Stimulated activated CD4-positive, alpha-beta T cell treated with anti-CD3 and anti-CD28 coated beads, Interleukin-4, amount 100 ng/mL, for 24 hours (primary cell): ENCODE data around the gene LPP.

ENCODE experiments used
- DNase-seq: peaks from one replicate; pipeline ENCODE4 v3.0.0-alpha.2; 2020

The LPP gene

GRCh38 chr3:188489639-188490405 lies 335.9 kb downstream of the LPP start:
- no peak for DNase-seq

- no peak for DNase-seq
Measured at GRCh38 chr3:188490416-188490815, 336.5 kb downstream of the LPP start.

DNA sequence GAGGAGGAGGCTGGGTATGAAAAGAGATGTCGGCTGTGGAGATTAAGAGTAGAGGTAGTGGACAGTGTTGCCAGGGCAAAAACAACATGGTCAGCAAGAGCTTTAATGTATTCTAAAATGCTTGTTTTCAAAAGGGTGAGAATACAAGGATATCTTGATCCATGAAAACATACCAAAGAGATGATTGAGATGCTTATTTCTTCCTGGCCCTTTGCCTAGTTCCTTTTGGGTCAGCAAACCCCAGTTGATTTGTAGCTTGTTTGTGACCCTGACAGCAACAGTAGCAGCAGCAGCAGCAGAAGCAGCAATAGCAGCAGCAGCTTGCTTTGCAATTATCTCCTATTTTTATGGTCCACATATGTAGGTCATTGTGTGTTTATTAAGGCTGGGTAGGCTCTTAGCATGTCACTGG lies 337.3 kb downstream of the LPP start:
- DNase-seq = no peak

GRCh38 chr3:188496390-188496789 lies 342.4 kb downstream of the LPP start:
- DNase-seq = no peak

GRCh38 chr3:188497021-188497420 lies 343.1 kb downstream of the LPP start:
- no peak for DNase-seq

DNA sequence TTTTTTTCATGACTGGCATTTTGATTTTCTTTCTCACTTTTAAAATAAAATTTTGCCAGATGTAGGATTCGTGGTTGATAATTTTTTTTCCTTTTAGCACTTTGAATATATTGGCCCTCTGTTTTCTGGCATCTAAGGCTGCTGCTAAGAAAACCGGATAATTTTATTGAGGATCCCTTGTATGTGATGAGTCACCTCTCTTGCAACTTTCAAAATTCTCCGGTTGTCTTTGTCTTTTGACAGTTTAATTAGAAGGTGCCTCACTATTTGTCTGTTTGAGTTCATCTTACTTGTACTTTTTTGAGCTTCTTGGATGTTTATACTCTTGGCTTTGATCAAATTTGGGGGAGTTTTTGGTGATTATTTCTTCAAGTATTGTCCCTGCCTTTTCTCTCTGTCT lies 349.7 kb downstream of the LPP start:
- DNase-seq = no peak

- no peak for DNase-seq
Measured at GRCh38 chr3:188505151-188505550, 351.2 kb downstream of the LPP start.

DNA sequence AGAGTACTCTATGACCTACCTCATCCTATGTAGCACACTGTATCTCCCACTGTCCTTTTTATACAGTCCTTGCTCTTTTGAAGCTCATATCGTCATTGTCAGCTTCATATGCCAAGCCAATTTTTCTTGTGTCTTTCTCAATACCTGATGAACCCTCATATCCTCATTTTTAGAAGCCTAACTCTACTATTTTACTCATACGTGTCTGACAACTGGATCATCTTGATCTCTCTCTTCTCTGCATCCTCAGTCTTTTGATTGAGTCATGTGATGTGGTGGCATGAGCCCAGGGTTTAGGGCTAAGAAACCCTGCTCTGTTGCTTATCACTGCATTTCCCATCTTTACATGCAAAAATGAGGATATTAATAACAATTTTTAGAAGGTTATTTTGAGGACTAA lies 352.0 kb downstream of the LPP start:
- no peak for DNase-seq

DNA sequence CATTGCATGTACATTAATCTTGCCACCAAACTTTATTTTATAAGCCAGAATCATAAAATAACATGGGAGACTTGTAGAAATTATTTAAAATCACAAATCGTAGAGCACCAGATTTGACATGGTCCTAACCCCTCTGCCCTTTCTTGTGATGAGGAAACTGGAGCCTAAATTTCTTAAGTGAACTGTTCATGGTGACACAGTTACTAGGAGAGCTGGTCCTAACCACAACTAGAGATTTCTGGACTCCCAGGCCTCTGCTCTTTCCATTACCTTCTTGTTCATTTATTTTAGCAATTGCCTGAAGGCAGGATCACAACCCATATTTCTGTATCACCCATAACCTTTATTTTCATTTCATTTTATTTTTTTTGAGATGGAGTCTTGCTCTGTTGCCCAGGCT lies 352.5 kb downstream of the LPP start:
- DNase-seq = no peak

DNA sequence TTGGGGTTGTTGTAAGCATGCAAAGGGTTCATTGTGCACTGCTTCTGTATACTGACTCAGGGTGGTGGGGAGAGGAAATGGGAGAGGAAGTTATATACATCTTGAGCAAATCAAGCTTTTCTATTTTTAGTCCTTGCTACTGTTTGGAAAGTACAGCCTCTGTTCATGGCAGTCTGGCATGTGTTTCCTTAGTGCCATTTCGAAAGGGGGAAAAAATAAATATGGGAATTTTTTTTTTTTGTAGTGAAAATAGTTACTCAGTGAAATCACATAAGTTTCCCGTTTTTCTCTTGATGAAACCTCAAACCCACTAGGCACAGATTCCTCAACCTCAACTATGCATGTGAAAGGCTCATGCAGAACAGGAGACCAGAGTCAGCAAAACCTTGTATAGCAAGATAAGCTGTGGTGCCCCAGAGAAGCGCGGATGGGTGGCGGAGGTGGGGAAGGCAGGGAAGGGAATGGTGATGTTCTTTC lies 353.3 kb downstream of the LPP start:
- no peak for DNase-seq

GRCh38 chr3:188508454-188508853 lies 354.5 kb downstream of the LPP start:
- DNase-seq = no peak

GRCh38 chr3:188509316-188509715 lies 355.4 kb downstream of the LPP start:
- no peak for DNase-seq

DNA sequence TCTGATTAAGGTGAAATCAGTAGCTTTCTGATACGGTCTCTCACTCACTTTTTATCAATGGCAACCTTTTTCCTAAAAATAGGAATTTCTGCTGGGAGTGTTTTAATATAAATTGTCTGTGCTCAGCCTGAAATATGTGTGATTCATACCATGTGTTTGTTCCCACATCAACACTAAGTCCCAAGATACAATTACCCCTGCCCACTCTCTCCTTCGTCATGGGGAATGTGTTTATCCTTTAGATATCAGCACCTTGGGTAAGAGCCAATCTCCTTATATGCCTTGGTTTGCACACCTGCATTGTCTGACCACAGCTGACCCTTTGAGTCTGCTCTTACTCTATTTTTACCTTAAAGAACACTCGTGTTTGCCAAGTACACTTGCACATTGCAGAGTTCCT lies 356.4 kb downstream of the LPP start:
- no peak for DNase-seq

DNA sequence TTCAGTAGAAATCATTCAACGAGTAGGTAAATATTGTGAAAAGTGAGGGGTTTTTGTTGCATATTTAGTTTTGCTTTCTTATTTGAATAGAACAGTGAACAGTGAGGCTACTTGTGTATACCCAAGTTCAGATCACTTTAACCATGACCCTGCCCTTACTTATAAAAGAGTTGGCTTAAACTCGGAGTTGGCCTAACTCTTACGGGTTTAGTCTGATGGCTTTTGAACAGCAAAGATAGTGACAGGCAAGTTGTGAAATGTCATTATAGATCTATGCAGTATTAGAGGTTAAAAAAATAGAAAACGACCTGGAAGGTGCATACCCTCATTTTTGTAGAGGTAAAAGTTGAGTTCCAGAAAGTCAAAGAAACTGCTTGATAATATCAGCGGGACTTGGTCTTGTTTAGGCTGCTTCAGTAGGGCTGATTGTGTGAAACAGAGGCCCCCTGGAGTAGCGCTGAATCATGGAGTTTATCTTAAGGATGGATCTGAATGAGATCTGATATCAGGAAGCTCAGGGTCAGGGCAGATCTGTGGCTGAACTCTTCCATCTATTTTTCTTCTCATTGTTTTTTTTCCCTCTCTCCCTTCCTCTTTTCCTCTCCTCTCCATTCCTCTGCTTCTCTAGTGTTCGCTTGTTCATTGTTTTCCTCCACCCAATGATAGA lies 359.8 kb downstream of the LPP start:
- no peak for DNase-seq

GRCh38 chr3:188516515-188516914 lies 362.6 kb downstream of the LPP start:
- DNase-seq = peak; percentile 7

- DNase-seq = no peak
Measured at GRCh38 chr3:188518416-188518815, 364.5 kb downstream of the LPP start.

- DNase-seq = no peak
Measured at GRCh38 chr3:188518835-188519452, 365.0 kb downstream of the LPP start.

- DNase-seq = no peak
Measured at GRCh38 chr3:188520466-188520865, 366.5 kb downstream of the LPP start.

DNA sequence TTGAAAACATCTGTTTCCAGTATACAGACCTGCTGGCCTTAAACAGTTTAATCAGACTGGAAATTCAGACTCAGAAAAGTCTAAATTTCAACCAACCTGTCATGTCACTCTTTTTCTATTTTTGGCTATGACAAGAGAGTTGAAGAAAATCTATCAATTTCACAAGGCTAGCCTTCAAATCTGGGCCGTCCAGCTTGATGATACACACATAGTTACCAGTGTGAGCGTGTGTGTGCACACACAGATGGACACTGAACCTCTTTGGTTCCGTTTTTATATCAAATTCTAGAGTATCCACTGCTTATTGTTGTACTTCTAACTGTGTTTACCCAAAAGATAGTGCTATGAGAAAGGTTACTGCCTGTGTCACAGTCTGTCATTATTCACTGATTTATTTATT lies 368.2 kb downstream of the LPP start:
- no peak for DNase-seq

DNA sequence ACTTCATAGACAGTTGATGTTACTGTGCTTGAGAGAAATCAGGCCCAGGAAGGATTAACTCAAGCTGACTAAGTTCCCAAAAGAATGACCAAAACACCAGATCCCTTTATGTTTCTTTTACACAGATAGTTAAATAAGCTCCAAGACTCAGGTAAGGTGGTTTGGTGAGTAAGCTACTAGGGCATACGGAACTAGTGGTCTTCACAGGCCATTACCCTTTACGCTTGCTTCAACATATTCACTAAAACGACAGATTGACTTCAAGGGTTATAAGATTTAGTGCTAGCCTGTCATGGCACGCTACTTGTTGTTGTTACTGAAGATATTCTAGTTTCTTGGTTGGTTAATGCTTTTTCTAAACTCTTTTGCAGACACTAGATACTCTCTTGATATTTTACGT lies 369.3 kb downstream of the LPP start:
- no peak for DNase-seq

- DNase-seq = no peak
Measured at GRCh38 chr3:188524052-188524451, 370.1 kb downstream of the LPP start.

DNA sequence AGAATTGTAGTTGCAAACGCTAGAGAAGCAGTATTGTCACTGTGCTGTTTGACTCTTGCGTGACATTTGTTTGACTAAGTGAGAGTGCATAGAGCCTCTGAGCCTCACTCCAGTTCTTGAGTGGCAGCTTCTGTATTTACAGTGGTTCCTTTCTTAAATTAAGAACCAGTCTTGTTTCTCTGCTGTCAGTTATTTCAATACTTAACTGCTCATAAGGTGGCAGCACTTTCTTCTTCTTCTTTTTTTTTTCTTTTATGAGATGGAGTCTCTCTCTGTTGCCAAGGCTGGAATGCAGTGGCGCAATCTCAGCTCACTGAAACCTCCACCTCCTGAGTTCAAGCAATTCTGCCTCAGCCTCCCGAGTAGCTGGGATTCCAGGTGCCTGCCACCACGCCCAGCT lies 372.1 kb downstream of the LPP start:
- DNase-seq = no peak

DNA sequence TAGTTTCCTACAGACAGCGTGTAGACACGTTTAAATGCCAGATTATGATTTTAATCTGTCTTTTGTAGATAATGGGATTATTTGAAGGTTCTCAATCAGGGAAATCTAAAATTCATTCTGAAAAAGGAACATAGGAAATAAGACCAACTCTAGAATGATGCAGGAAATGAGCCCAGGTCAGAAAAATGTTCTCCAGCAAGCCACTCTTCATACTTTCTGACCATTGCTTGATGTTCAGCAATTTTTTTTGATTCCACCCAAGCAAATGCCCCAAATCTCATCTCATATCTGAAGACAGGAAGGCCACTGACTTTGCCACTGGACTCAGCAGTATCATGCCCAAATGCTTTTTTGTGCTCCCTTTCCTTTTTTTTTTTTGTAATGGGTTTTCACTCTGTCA lies 373.4 kb downstream of the LPP start:
- DNase-seq = no peak

- no peak for DNase-seq
Measured at GRCh38 chr3:188528396-188528795, 374.4 kb downstream of the LPP start.
